SK-N-SH (cell line): Measurements from ENCODE around the gene AKAP12. TPM values are rescaled to one million over a fixed set of nuclear protein-coding genes. Genes with fewer than 3 reads are reported as not detected.

Experiments
- CTCF ChIA-PET: fragments of 300-600, 350-600 bp; formaldehyde crosslinking; extraction: SDS; loops from one replicate; lab custom pipeline; 2021; lab: Yijun Ruan, JAX
- POLR2A ChIA-PET: fragments of 350-600 bp; sonication (Branson Sonifier 250); formaldehyde crosslinking; extraction: SDS; loops from one replicate; lab custom pipeline; 2020; ENCODE audit warnings: antibody characterized with exemption, inconsistent platforms; lab: Yijun Ruan, JAX
- DNase-seq: peaks from one replicate; pipeline ENCODE4 v3.0.0; 2012
- H2AFZ ChIP-seq: fragments of 200-600 bp; sonication (generic); 2 replicates; pipeline ENCODE4 v1.8.1; 2016; ENCODE audit warnings: antibody characterized with exemption, mild to moderate bottlenecking, low read depth
- H3F3A ChIP-seq: fragments of 200-600 bp; sonication (generic); replicated peaks from 2 replicates; pipeline ENCODE3; 2016; ENCODE audit warnings: antibody characterized with exemption, mild to moderate bottlenecking; ENCODE audit not compliant: insufficient read depth
- H3K27ac ChIP-seq, 2 experiments: fragments of 200-500 bp in 1 of 2; fragments of 200-600 bp in 1 of 2; sonication (Bioruptor generic) in 1 of 2; sonication (generic), shearing (Covaris generic) in 1 of 2; 2 replicates each; pipeline versions ENCODE4 v1.5.1 to v1.6.1; 2014 to 2016; ENCODE audit warnings: low read depth in 2 of 2, inconsistent platforms in 1 of 2, low read length in 1 of 2, mild to moderate bottlenecking in 1 of 2, mixed read lengths in 1 of 2
- H3K27me3 ChIP-seq: fragments of 200-600 bp; sonication (generic), shearing (Covaris generic); 2 replicates; pipeline ENCODE4 v1.6.1; 2016; ENCODE audit warnings: mixed run types; ENCODE audit not compliant: insufficient read depth
- H3K36me3 ChIP-seq, 2 experiments: fragments of 200-500 bp in 1 of 2; fragments of 200-600 bp in 1 of 2; sonication (Bioruptor generic) in 1 of 2; sonication (generic) in 1 of 2; replicated peaks in 1 of 2; 2 replicates each; pipeline versions ENCODE3 to v1.5.1; 2014 to 2016; ENCODE audit warnings: low read length in 1 of 2, mild to moderate bottlenecking in 1 of 2; ENCODE audit not compliant: insufficient read depth in 2 of 2, control insufficient read depth in 1 of 2
- H3K4me1 ChIP-seq, 2 experiments: fragments of 200-500 bp in 1 of 2; fragments of 200-600 bp in 1 of 2; sonication (Bioruptor generic) in 1 of 2; sonication (generic), shearing (Covaris generic) in 1 of 2; 2 replicates each; pipeline versions ENCODE4 v1.5.1 to v1.6.1; 2014 to 2016; ENCODE audit warnings: low read depth in 1 of 2, low read length in 1 of 2, mixed run types in 1 of 2; ENCODE audit not compliant: insufficient read depth in 2 of 2, control insufficient read depth in 1 of 2
- H3K4me2 ChIP-seq: fragments of 200-600 bp; sonication (generic), shearing (Covaris generic); 2 replicates; pipeline ENCODE4 v1.6.1; 2017; ENCODE audit warnings: mixed run types
- H3K4me3 ChIP-seq, 2 experiments: fragments of 200-500 bp in 1 of 2; fragments of 200-600 bp in 1 of 2; sonication (Bioruptor generic) in 1 of 2; sonication (generic), shearing (Covaris generic) in 1 of 2; 2 replicates each; pipeline versions ENCODE4 v1.5.1 to v1.8.1; 2014 to 2016; ENCODE audit warnings: low read depth in 2 of 2, inconsistent platforms in 1 of 2, low read length in 1 of 2, mild to moderate bottlenecking in 1 of 2, mixed read lengths in 1 of 2, moderate library complexity in 1 of 2
- H3K79me2 ChIP-seq: fragments of 200-600 bp; sonication (generic); 2 replicates; pipeline ENCODE4 v1.8.1; 2017; ENCODE audit warnings: mild to moderate bottlenecking; ENCODE audit not compliant: insufficient read depth
- H3K9ac ChIP-seq: fragments of 200-600 bp; sonication (generic); 2 replicates; pipeline ENCODE4 v1.6.1; 2017; ENCODE audit warnings: mixed run types
- H3K9me2 ChIP-seq: fragments of 200-600 bp; sonication (generic); 2 replicates; pipeline ENCODE4 v1.6.1; 2017; ENCODE audit warnings: mixed run types
- H3K9me3 ChIP-seq: fragments of 200-600 bp; sonication (generic); 2 replicates; pipeline ENCODE4 v1.6.1; 2017; ENCODE audit warnings: mixed run types, mild to moderate bottlenecking, moderate library complexity
- H4K20me1 ChIP-seq: fragments of 200-600 bp; sonication (generic); 2 replicates; pipeline ENCODE4 v1.6.1; 2017; ENCODE audit warnings: mild to moderate bottlenecking, mixed run types; ENCODE audit not compliant: insufficient read depth
- CHD2 ChIP-seq: fragments of 150-350 bp; IDR thresholded peaks from 2 replicates; pipeline ENCODE4 v1.6.1; 2018; ENCODE audit warnings: low read length; ENCODE audit not compliant: partially characterized antibody
- FOXM1 ChIP-seq: IDR thresholded peaks from 2 replicates; pipeline ENCODE4 v1.4.0; 2012; ENCODE audit warnings: low read depth, mild to moderate bottlenecking
- GABPA ChIP-seq: IDR thresholded peaks from 2 replicates; pipeline ENCODE4 v1.4.0; 2012; ENCODE audit warnings: low read depth, mild to moderate bottlenecking
- MEF2A ChIP-seq: IDR thresholded peaks from 2 replicates; pipeline ENCODE4 v1.4.0; 2012; ENCODE audit warnings: low read depth, borderline replicate concordance
- NRF1 ChIP-seq: IDR thresholded peaks from 2 replicates; pipeline ENCODE4 v1.6.1; 2012; ENCODE audit warnings: low read depth, mild to moderate bottlenecking, low read length
- POLR2AphosphoS5 ChIP-seq: IDR thresholded peaks from 2 replicates; pipeline ENCODE4 v1.6.1; 2012; ENCODE audit warnings: low read depth, low read length
- RXRA ChIP-seq: IDR thresholded peaks from 2 replicates; pipeline ENCODE4 v1.4.0; 2012; ENCODE audit warnings: low read depth, mild to moderate bottlenecking, borderline replicate concordance
- SMC3 ChIP-seq: IDR thresholded peaks from 2 replicates; pipeline ENCODE4 v1.6.1; 2012; ENCODE audit warnings: low read depth, low read length, improper control_type of control experiment
- WGBS: methylation state at CpG from one replicate; pipeline ENCODE4 v1.1.6; 2017; ENCODE audit warnings: low lambda C conversion rate; 5-methylcytosine and 5-hydroxymethylcytosine counted together
- polyA plus RNA-seq, 3 experiments: library from polyadenylated mRNA; depleted of rRNA; stranded (reverse); fragments of >200 nt; gene quantifications; 2 replicates each; pipeline ENCODE4 v1.2.3, GENCODE V29; 2012
- TF ChIP-seq, protein P1 (sequence below): IDR thresholded peaks from 2 replicates; pipeline ENCODE4 v1.4.0; 2012; ENCODE audit warnings: low read depth
- TF ChIP-seq, protein P2 (sequence below): fragments of 150-350 bp; IDR thresholded peaks from 2 replicates; pipeline ENCODE4 v1.6.1; 2017; ENCODE audit warnings: antibody characterized with exemption, low read length, low read depth, borderline replicate concordance
- TF ChIP-seq, protein P3 (sequence below): IDR thresholded peaks from 2 replicates; pipeline ENCODE4 v1.4.0; 2012; ENCODE audit warnings: low read depth, borderline replicate concordance

Gene AKAP12
- polyA plus RNA-seq, 1 of the 3 experiments (the other 2 are of a cell fraction) = 46.5 TPM

DNA sequence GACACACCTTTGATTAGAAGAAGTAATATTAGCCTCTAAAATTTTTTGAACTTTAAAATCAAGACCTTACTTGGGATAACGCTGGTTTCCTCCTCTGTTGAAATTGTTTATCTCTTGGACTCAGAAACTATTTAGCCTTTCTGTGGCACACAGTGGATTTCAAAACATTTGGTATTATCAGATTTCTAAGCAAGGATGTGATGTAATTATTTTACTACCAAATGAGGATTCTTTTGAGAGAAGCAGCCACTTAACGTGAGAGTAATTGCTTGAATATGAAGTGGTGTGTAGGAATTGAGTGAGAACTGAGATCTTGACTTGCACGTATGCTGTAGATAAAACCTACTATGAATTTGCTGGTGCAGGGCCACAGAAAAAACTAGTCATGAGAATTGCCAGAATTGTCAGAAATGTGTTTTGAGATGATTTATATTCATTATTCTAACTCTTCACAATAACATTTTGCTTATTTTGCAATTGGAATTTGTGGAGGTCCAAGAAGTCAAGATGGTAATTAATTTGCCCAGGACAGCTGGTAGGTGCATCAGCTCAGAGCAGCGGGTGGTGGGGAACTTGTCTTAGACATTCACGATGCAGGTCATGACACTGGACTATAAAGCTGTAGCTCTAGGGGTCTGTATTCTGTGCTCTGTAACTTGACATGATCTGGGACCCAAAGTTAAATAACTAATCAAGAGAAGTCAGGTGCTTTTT, 53.4 kb downstream of the AKAP12 start:
- no peaks in the 10 kb centered on the region for H3K27me3 ChIP-seq
- peaks cover 84% of the 10 kb centered on the region for H3K79me2 ChIP-seq
- peaks cover 11% of the 10 kb centered on the region for H3F3A ChIP-seq
- H3K36me3 ChIP-seq = no peaks in the 10 kb centered on the region
- 96% methylated on average over 5 of the region's 5 CpGs for WGBS
- H3K9me2 ChIP-seq = no peaks in the 10 kb centered on the region
- peaks cover 8 to 23% of the 10 kb centered on the region in 2 experiments; a peak in 3 of 4 replicates for H3K4me1 ChIP-seq
- no peaks in the 10 kb centered on the region for H4K20me1 ChIP-seq
- POLR2A ChIA-PET = no interaction called here
- no peak for DNase-seq
- TF ChIP-seq, protein P1, sequence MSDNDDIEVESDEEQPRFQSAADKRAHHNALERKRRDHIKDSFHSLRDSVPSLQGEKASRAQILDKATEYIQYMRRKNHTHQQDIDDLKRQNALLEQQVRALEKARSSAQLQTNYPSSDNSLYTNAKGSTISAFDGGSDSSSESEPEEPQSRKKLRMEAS = no peak
- no peak for TF ChIP-seq NRF1
- TF ChIP-seq CHD2 = no peak
- TF ChIP-seq RXRA = no peak
- no peaks in the 10 kb centered on the region for H3K9me3 ChIP-seq
- H3K4me3 ChIP-seq = no peak overlapping the region
- H3K4me2 ChIP-seq = no peak overlapping the region
- H3K9ac ChIP-seq = no peak overlapping the region
- H2AFZ ChIP-seq = no peak overlapping the region
- H3K27ac ChIP-seq = peak overlapping the region in 1 of 2 experiments; percentile 78; a peak in 1 of 4 replicates
- CTCF ChIA-PET = interaction anchor here (1.1 to 1.6 kb wide), 3 partner anchors 18 to 279 kb away, joined by 3 to 7 read pairs (median 3); no protein-coding TSS in a partner anchor

DNA sequence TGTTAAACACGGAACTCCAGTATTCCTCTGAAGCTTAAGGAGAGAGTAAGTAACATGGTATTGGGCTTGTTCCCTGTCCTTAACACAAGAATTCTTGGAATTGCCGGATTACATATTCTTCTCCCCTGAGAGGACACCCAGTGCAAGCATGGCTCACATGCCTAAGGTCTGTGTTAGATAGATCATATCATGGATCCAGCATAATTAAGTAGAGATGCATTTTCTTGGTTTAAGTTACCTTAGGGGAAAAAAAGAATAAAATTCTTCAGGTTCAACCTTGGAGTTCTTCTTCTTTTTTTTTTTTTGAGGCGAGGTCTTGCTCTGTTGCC, 53.9 kb downstream of the AKAP12 start:
- H3K9me2 ChIP-seq = no peaks in the 10 kb centered on the region
- H3K27me3 ChIP-seq = no peaks in the 10 kb centered on the region
- no peak overlapping the region for H3K4me2 ChIP-seq
- H3K9me3 ChIP-seq = no peaks in the 10 kb centered on the region
- H3K4me1 ChIP-seq = peaks cover 8 to 21% of the 10 kb centered on the region in 2 experiments; a peak in 3 of 4 replicates
- peak overlapping the region in 1 of 2 experiments; percentile 78; a peak in 1 of 4 replicates for H3K27ac ChIP-seq
- no peaks in the 10 kb centered on the region for H3K36me3 ChIP-seq
- H2AFZ ChIP-seq = no peak overlapping the region
- no peak for DNase-seq
- CTCF ChIA-PET = interaction anchor here (1.5 kb wide), 1 partner anchor 279 kb away, joined by 3 read pairs; no protein-coding TSS in a partner anchor
- no peak overlapping the region for H3K4me3 ChIP-seq
- no peak overlapping the region for H3K9ac ChIP-seq
- TF ChIP-seq POLR2AphosphoS5 (no peak), GABPA (no peak), MEF2A (no peak), SMC3 (no peak), NRF1 (no peak), FOXM1 (no peak)
- TF ChIP-seq, protein P2, sequence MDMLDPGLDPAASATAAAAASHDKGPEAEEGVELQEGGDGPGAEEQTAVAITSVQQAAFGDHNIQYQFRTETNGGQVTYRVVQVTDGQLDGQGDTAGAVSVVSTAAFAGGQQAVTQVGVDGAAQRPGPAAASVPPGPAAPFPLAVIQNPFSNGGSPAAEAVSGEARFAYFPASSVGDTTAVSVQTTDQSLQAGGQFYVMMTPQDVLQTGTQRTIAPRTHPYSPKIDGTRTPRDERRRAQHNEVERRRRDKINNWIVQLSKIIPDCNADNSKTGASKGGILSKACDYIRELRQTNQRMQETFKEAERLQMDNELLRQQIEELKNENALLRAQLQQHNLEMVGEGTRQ = no peak
- TF ChIP-seq, protein P3, sequence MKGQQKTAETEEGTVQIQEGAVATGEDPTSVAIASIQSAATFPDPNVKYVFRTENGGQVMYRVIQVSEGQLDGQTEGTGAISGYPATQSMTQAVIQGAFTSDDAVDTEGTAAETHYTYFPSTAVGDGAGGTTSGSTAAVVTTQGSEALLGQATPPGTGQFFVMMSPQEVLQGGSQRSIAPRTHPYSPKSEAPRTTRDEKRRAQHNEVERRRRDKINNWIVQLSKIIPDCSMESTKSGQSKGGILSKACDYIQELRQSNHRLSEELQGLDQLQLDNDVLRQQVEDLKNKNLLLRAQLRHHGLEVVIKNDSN = no peak
- POLR2A ChIA-PET = no interaction called here
- H3F3A ChIP-seq = peaks cover 11% of the 10 kb centered on the region
- 96% methylated on average over 3 of the region's 3 CpGs for WGBS
- H3K79me2 ChIP-seq = peaks cover 84% of the 10 kb centered on the region
- no peaks in the 10 kb centered on the region for H4K20me1 ChIP-seq
